ENCODE data around the gene CDK6. TPM values are rescaled to one million over a fixed set of nuclear protein-coding genes. Genes with fewer than 3 reads are reported as not detected.
A peak's percentile ranks its signal among the peaks of the same experiment; 100 is the strongest.

Gene CDK6
- total RNA-seq, 1 experiment from 2014 or later = 175 TPM

- Mint-ChIP-seq H3K9me3 (ENCODE audit: unreplicated experiment) (no peaks in the 10 kb centered on the region), H3K27ac (ENCODE audit: unreplicated experiment) (peak overlapping the region; percentile 74), H3K4me3 (ENCODE audit: unreplicated experiment) (no peak overlapping the region), H3K36me3 (ENCODE audit: insufficient read depth, unreplicated experiment) (peaks cover 65% of the 10 kb centered on the region), H3K27me3 (ENCODE audit: insufficient read depth, unreplicated experiment) (no peaks in the 10 kb centered on the region), H3K4me1 (ENCODE audit: low read depth, unreplicated experiment) (peaks cover 20% of the 10 kb centered on the region)
- H3K4me1 ChIP-seq = peaks cover 35% of the 10 kb centered on the region
- CTCF ChIA-PET = no interaction called here
- DNase-seq = no peak
- no peaks in the 10 kb centered on the region for H3K27me3 ChIP-seq (replicated peaks; ENCODE audit: control insufficient read depth, insufficient read depth, low read length)
- no peaks in the 10 kb centered on the region; the same call in 1 of the 2 replicates for H3K36me3 ChIP-seq (ENCODE audit: control insufficient read depth, insufficient read depth, low read length)
- TF ChIP-seq, protein P1, sequence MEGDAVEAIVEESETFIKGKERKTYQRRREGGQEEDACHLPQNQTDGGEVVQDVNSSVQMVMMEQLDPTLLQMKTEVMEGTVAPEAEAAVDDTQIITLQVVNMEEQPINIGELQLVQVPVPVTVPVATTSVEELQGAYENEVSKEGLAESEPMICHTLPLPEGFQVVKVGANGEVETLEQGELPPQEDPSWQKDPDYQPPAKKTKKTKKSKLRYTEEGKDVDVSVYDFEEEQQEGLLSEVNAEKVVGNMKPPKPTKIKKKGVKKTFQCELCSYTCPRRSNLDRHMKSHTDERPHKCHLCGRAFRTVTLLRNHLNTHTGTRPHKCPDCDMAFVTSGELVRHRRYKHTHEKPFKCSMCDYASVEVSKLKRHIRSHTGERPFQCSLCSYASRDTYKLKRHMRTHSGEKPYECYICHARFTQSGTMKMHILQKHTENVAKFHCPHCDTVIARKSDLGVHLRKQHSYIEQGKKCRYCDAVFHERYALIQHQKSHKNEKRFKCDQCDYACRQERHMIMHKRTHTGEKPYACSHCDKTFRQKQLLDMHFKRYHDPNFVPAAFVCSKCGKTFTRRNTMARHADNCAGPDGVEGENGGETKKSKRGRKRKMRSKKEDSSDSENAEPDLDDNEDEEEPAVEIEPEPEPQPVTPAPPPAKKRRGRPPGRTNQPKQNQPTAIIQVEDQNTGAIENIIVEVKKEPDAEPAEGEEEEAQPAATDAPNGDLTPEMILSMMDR (IDR thresholded peaks at IDR 0.05; ENCODE audit: insufficient read depth in 1 of 2, low read depth in 1 of 2, low read length in 1 of 2, severe bottlenecking in 1 of 2, unreplicated experiment in 1 of 2) = no peak
- 0 out of 2 replicates have a peak, but pooled peaks cover 4% of the 10 kb centered on the region for H3K9me3 ChIP-seq
- no TSS peak for BruUV-seq (replicated peaks)
- POLR2A ChIA-PET = no interaction called here
- intact Hi-C loops (cut with micrococcal nuclease; ENCODE audit: unreplicated experiment) = no loop called here
- no peak overlapping the region for H3K4me3 ChIP-seq (ENCODE audit: low read depth, low read length)
Observed at GRCh38 chr7:92755680-92756079, 80.7 kb downstream of the CDK6 start.

GRCh38 chr7:92754919-92755581, 81.3 kb downstream of the CDK6 start:
- POLR2A ChIA-PET = no interaction called here
- H3K4me1 ChIP-seq = peaks cover 36% of the 10 kb centered on the region
- no TSS peak for BruUV-seq (replicated peaks)
- DNase-seq = no peak
- Mint-ChIP-seq H3K4me1 (ENCODE audit: low read depth, unreplicated experiment) (peaks cover 21% of the 10 kb centered on the region), H3K9me3 (ENCODE audit: unreplicated experiment) (no peaks in the 10 kb centered on the region), H3K27ac (ENCODE audit: unreplicated experiment) (peak overlapping the region; percentile 82), H3K27me3 (ENCODE audit: insufficient read depth, unreplicated experiment) (no peaks in the 10 kb centered on the region), H3K36me3 (ENCODE audit: insufficient read depth, unreplicated experiment) (peaks cover 68% of the 10 kb centered on the region), H3K4me3 (ENCODE audit: unreplicated experiment) (no peak overlapping the region)
- intact Hi-C loops (cut with micrococcal nuclease; ENCODE audit: unreplicated experiment) = no loop called here
- H3K9me3 ChIP-seq = 0 out of 2 replicates have a peak, but pooled peaks cover 4% of the 10 kb centered on the region
- no peaks in the 10 kb centered on the region; the same call in 1 of the 2 replicates for H3K36me3 ChIP-seq (ENCODE audit: control insufficient read depth, insufficient read depth, low read length)
- TF ChIP-seq, protein P1 (IDR thresholded peaks at IDR 0.05; ENCODE audit: insufficient read depth in 1 of 2, low read depth in 1 of 2, low read length in 1 of 2, severe bottlenecking in 1 of 2, unreplicated experiment in 1 of 2) = no peak
- H3K4me3 ChIP-seq (ENCODE audit: low read depth, low read length) = no peak overlapping the region
- no peaks in the 10 kb centered on the region for H3K27me3 ChIP-seq (replicated peaks; ENCODE audit: control insufficient read depth, insufficient read depth, low read length)
- CTCF ChIA-PET = no interaction called here

GRCh38 chr7:92753614-92754013, 82.8 kb downstream of the CDK6 start:
- Mint-ChIP-seq H3K36me3 (ENCODE audit: insufficient read depth, unreplicated experiment) (peaks cover 67% of the 10 kb centered on the region), H3K9me3 (ENCODE audit: unreplicated experiment) (no peaks in the 10 kb centered on the region), H3K27ac (ENCODE audit: unreplicated experiment) (no peak overlapping the region), H3K4me1 (ENCODE audit: low read depth, unreplicated experiment) (peaks cover 21% of the 10 kb centered on the region), H3K4me3 (ENCODE audit: unreplicated experiment) (no peak overlapping the region), H3K27me3 (ENCODE audit: insufficient read depth, unreplicated experiment) (no peaks in the 10 kb centered on the region)
- H3K4me3 ChIP-seq (ENCODE audit: low read depth, low read length) = no peak overlapping the region
- BruUV-seq (replicated peaks) = no TSS peak
- CTCF ChIA-PET = no interaction called here
- POLR2A ChIA-PET = no interaction called here
- intact Hi-C loops (cut with micrococcal nuclease; ENCODE audit: unreplicated experiment) = no loop called here
- TF ChIP-seq, protein P1 (IDR thresholded peaks at IDR 0.05; ENCODE audit: insufficient read depth in 1 of 2, low read depth in 1 of 2, low read length in 1 of 2, severe bottlenecking in 1 of 2, unreplicated experiment in 1 of 2) = no peak
- DNase-seq = no peak
- no peaks in the 10 kb centered on the region for H3K36me3 ChIP-seq (ENCODE audit: control insufficient read depth, insufficient read depth, low read length)
- H3K9me3 ChIP-seq = 0 out of 2 replicates have a peak, but pooled peaks cover 4% of the 10 kb centered on the region
- H3K4me1 ChIP-seq = peaks cover 43% of the 10 kb centered on the region
- no peaks in the 10 kb centered on the region for H3K27me3 ChIP-seq (replicated peaks; ENCODE audit: control insufficient read depth, insufficient read depth, low read length)
